ENCODE measurements around the gene EFCAB7. TPM values are rescaled to one million over a fixed set of nuclear protein-coding genes. Genes with fewer than 3 reads are reported as not detected.

EFCAB7 gene
- 2.4 and 3.2 TPM in 2 replicates for total RNA-seq

DNA sequence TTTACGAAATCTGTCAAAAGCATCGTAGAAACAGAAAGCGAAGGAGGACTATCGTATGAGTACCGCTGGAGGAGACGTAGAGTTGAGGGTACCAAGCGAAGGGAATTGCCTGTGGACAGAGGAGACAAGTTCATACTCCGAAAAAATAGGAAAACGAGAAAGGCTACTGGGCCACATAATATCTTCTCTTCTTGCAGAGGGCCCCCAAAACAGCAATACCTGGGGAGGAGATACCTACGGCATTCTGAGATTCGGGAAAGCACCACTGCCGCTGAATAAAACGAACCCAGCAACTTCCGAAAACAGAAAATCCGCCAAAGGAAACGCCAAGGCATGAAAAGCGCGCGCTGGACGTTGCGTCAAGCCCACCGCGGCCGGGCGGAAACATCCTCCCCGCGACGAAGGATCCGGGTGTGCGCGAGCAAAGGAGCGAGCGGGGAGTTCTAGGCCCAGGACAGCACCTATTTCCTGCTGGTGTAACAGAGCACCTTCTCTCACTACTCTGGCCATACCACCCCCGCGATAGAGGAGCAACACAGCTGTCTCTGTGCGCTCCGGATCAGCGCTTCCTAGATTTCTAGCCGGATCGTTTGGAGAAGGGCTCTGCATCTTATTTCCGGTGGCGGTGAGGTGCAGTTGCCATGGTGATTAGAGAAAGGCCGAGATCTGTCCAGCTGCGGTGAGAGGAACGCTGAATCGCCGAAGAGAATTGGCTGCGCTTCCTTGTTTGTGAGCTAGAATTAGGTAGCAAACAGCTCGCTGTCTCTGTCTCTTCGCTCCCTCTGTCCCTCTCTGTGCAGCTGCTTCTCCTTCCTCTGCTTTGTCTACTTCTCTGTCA, at the start of gene EFCAB7, which contains the start of gene ITGB3BP:
TSS of gene EFCAB7 (plus strand) at position 635 of the 838 bp plus-strand sequence. CDS start 2,048 bp downstream, outside the sequence.
TSS of gene ITGB3BP (minus strand) at position 335 of the 838 bp plus-strand sequence. CDS start at position 243, 92 bp downstream.
- peak; percentile 92 to 94 for DNase-seq (ENCODE audit: low read depth in 2 of 2)

DNA sequence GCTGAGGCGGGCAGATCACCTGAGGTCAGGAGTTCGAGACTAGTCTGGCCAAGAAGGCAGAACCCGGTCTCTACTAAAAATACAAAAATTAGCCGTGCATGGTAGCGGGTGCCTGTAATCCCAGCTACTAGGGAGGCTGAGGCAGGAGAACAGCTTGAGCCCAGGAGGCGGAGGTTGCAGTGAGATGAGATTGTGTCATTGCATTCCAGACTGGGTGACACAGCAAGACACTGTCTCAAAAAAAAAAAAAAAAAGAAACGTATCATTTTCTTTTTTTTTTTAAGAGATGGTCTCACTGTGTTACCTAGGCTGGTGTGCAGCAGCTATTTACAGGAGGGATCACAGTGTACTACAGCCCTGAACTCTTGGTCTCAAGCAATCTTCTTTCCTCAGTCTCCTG, 47.6 kb upstream of the EFCAB7 start:
- peak in 1 of 2 donors; percentile 1 for DNase-seq (ENCODE audit: low read depth in 2 of 2)

- no peak for DNase-seq (ENCODE audit: low read depth in 2 of 2)
These were observed 43.3 kb upstream of the EFCAB7 start for GRCh38 chr1:63480057-63480456.

GRCh38 chr1:63486629-63487028, 36.7 kb upstream of the EFCAB7 start:
- no peak for DNase-seq (ENCODE audit: low read depth in 2 of 2)

- peak in 1 of 2 donors; percentile 35 for DNase-seq (ENCODE audit: low read depth in 2 of 2)
These were observed 35.8 kb upstream of the EFCAB7 start for GRCh38 chr1:63487336-63488065.

DNA sequence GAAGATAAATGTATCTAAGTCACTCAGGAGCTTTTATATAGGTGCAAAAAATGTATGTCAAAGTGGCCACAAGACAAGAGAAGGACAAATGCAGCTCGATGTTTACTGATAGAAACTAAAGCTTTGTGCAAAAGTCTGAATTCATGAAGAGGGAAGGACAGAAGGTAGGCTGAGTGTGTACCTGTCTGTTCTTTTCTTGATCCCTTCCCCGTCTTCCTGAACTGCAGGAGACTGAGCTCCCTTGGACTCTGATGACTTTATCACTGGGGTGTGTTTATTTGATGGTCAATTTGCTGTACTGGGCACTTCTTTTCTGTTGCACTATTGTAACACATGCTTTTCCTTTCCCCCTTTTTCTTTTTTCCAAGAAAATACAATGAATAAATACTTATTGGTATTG, 25.7 kb upstream of the EFCAB7 start:
- DNase-seq (ENCODE audit: low read depth in 2 of 2) = no peak

- no peak for DNase-seq (ENCODE audit: low read depth in 2 of 2)
These were observed 25.2 kb upstream of the EFCAB7 start for GRCh38 chr1:63498106-63498505.

DNA sequence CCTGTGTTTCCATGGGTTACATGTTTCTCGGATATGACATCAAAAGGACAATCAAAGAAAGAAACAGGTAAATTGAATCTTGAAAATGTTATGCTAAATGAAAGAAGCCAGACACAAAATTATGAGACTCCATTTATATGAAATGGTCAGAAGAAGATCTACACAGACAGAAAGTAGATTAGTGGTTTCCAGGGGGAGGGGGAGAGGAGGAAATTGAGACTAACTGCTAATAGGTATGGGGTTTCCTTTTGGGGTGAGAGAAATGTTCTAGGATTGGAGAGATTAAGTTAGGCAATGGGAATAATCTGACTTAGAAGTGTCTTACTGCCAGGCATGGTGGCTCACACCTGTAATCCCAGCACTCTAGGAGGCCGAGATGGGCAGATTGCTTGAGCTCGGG, 22.1 kb upstream of the EFCAB7 start:
- no peak for DNase-seq (ENCODE audit: low read depth in 2 of 2)

- DNase-seq (ENCODE audit: low read depth in 2 of 2) = no peak
These were observed 16.5 kb upstream of the EFCAB7 start for GRCh38 chr1:63506782-63507181.

DNA sequence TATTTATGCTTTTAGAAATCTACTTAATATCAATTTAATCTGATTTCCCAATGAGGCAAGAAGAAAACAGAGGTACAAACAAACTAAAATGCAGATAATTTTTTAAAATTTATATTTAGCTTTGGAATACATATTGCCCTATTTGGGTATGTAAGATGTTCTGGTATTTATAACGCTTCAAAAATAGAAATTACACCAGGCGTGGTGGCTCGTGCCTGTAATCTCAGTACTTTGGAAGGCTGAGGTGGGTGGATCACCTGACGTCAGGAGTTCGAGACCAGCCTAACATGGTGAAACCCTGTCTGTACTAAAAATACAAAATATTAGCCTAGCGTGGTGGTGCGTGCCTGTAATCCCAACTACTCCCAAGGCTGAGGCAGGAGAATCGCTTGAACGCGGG, 13.6 kb upstream of the EFCAB7 start:
- DNase-seq (ENCODE audit: low read depth in 2 of 2) = no peak

DNA sequence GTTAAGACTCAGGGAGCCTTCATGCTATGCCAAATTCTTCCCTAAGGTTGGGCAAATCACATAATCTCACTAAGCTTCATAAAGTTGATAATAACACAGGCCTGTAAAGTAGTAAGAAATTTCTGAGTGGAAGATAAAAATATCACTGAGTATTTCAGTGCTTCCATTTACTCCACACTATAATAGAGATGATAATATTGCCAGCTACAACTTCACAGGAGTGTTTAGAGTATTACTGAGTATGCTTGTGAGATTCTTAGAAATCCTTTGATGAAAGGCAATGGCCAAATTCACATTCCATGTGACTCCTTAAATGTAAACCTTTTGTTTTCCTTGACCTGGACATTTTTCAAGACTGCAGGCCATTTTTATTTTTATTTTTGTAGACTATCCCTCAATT, 10.7 kb upstream of the EFCAB7 start:
- no peak for DNase-seq (ENCODE audit: low read depth in 2 of 2)

DNA sequence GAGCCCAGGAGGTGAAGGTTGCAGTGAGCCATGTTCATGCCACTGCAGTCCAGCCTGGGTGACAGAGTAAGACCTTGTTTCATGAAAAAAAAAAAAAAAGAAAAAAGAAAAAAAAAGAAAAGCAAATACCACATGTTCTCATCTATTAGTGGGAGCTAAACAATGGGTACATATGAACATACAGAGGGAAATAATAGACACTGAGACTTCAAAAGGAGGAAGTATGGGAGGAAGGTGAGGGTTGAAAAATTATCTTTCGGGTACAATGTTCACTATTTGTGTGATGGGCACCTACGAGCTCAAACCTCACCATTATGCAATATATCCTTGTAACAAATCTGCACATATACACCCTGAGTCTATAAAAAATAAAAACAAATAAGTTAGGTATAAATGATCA, 6.7 kb upstream of the EFCAB7 start:
- no peak for DNase-seq (ENCODE audit: low read depth in 2 of 2)

DNA sequence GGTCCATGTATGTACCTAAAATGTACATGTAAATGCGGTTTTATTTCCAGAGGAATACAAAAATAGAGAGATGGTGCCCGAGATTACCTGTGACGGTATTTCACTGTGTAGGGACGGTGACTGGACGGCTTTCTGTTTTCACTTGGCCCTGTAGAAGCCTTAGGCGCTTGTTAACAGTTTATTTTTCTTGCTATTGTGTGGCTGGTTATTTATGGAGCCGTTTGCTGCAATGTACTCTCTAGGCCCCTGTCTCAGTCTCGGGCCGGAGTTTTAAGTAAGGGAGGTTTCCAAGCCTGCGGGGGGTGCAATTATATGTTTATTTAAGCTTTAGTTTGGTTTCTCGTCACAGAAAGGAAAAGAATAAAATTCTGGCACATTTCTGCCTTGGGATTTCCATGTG, 413 bp downstream of the EFCAB7 start:
- peak in 1 of 2 donors; percentile 25 for DNase-seq (ENCODE audit: low read depth in 2 of 2)

- DNase-seq (ENCODE audit: low read depth in 2 of 2) = no peak
These were observed 876 bp downstream of the EFCAB7 start for GRCh38 chr1:63524201-63524600.

DNA sequence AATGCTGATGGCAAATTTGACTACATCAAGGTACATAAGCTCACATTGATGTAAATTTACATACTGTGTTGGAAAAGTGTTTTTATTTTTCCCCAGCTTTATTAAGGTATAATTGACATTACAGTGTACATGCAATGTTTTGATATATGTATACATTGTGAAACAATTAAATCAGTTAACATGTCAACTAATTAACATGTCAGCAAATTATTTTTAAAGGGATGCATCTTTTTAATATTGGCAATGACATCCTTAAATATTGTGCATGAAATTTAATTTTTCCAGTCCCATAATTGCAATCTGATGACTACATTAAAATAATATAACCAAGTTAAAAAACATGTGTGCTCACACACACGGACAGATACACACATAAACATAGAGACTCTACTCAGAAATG, 9.4 kb downstream of the EFCAB7 start:
- no peak for DNase-seq (ENCODE audit: low read depth in 2 of 2)

GRCh38 chr1:63533931-63534330, 10.6 kb downstream of the EFCAB7 start:
- no peak for DNase-seq (ENCODE audit: low read depth in 2 of 2)

DNA sequence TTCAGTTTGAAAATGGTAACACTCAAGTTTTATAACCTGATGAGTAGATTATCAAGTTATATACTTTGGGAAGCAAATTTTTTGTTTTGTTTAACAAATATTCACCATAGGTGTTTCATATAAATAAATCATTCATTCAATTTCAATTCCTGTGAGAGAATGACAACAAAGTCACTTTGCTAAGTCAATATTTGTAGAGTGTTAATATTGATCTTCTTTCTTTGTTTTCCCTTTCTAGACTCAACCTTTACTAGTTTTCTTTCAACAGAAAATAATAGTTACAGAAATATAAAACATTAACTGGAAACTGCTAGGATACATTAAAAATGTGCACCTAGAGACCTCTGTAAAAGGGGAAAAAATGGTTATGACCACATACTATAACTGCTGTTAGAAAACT, 11.1 kb downstream of the EFCAB7 start:
- DNase-seq (ENCODE audit: low read depth in 2 of 2) = no peak

GRCh38 chr1:63537006-63537405, 13.7 kb downstream of the EFCAB7 start:
- no peak for DNase-seq (ENCODE audit: low read depth in 2 of 2)

DNA sequence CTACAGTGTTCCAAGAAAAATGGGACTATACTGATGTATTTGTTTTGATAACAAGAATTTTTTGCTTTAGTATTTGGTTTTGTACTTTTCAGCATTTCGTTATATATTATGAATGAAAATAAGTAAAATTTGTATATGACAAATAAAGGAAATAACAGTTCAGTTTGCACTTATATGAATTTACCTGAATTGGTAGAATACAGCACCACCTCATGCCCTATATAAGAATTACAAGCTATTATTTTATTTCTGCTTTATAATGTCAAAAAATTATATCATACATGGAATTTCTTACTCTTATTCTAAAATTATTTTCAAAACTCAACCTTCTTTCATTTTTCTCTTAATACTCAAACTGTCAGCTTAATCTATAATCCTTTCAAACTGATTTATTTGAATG, 14.6 kb downstream of the EFCAB7 start:
- DNase-seq (ENCODE audit: low read depth in 2 of 2) = peak; percentile 35 to 40

GRCh38 chr1:63545780-63546179, 22.5 kb downstream of the EFCAB7 start:
- no peak for DNase-seq (ENCODE audit: low read depth in 2 of 2)

DNA sequence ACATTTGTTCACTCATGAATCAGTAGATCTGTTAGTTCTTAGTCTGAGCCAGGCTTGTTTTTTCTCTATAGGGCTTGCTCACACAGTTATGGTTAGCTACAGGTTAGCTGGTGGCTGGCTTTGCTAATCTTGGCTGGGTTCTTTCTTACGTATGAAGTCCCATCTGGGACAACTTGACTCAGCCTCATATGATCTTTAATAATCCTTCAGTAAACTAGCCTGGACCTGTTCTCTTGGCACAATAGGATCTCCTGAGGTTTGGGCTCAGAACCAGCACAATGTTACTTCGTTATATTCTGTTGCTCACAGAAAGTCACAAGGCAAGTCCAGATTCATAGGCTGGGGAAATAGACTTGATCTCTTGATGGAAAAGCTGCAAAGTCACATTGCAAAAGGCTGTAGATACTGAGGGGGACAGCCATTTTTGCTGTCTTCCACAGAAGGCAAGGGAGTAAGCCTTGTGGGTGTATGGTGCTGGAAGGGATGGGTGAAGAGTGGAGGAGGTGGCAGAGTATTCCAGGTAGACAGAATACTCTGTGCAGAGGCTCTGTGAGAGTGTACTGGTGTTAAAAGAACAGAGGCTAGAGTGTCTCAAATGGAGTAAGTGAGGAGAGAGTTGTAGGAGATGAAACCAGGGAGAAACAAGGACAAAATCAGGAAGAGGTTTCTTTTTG, 24.4 kb downstream of the EFCAB7 start:
- DNase-seq (ENCODE audit: low read depth in 2 of 2) = no peak

GRCh38 chr1:63548303-63548702, 25.0 kb downstream of the EFCAB7 start:
- DNase-seq (ENCODE audit: low read depth in 2 of 2) = no peak
